GM19023 (cell line): ENCODE measurements around the gene SYNJ1.
A peak's percentile ranks its signal among the peaks of the same experiment; 100 is the strongest.
"Not testable (repeated sequence)": the region's sequence is repeated elsewhere in the genome, so short reads cannot be mapped to it uniquely, and the experiment has no call there.

Source experiments
- ATAC-seq: cut with Tn5 transposase; IDR thresholded peaks from one replicate; pipeline ENCODE4 v1.9.1; 2021; ENCODE audit warnings: mild to moderate bottlenecking, moderate library complexity; ENCODE audit not compliant: unreplicated experiment

The SYNJ1 gene

DNA sequence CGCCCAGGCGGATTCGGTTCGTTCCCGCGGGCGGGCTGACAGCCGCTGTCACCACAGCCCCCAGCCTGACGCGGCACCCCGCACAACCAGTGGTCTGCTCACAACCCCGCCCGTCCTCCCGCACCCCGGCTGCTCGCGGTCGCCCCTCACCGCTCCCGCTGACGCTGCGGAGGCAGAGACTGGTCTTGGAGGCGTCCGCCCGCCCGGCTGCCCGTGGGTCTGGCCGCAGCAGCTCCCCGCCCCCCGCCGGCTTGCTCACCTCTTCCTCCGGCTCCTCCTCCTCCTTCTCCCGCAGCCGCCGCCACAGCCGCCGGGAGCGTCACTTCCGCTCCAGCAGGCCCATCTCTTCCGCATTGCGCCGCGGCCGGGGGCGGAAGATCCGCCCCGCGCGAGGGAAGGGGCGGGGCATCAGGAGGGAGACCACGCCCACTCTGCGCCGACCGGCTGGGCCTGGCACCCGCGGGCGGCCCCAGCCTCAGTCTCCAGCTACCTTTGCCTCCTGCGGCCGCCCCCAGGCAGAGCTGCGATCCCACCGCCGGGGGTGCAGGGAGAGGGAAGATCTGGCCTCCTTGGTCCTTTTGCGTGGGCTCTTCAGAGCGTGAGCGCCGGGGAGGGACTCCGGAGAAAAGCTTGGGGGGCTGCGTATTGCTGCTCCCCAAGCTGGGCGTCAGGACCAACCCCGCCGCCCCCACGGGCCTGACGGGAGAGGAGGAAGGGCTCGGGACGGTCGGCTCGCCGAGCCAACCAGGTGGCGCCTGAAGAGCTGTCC lies at the start of gene SYNJ1:
SYNJ1 (minus strand) TSS at position 327 of the 769 bp plus-strand sequence. CDS start 1,118 bp downstream, outside the sequence.
- peak; percentile 91 for ATAC-seq

GRCh38 chr21:32777269-32777668 lies 49.5 kb upstream of the SYNJ1 start:
- no peak for ATAC-seq

GRCh38 chr21:32776743-32777142 lies 48.9 kb upstream of the SYNJ1 start:
- ATAC-seq, result no peak

- ATAC-seq, result not testable (repeated sequence)
Observed at GRCh38 chr21:32773048-32773344, 45.2 kb upstream of the SYNJ1 start.

GRCh38 chr21:32772281-32773047 lies 44.7 kb upstream of the SYNJ1 start:
- ATAC-seq, result no peak

DNA sequence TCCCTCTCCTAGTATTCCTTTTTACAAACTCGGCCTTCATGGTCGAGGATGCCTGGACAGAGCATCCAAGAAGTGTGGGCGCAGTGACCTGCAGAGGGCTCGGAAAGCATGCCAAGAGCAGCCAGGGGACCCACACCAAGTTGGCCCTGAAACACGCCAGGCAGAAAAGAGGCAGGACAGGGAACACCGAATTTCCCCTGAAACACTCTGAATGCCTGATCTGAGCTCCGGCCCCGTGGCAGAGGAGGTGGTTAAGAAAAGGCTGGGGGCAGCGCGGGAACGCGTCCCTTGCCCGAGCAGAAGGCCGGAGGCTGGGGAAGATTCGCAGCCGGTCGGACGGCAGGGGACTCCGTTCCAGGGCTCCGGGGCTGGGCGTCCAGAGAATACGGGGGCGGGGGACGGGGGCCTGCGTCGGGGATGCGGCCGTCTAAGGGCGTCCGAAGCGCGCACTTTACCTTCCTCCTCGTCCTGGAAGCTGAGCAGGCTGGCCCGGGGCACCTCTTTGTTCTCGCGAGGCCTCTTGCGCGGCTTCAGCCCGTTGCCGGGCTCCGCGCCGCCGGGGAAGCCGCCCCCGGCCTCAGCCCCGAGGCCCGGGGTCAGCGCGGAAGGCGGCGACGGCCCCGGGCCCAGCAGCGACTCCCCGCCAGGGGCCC lies 43.2 kb upstream of the SYNJ1 start:
- ATAC-seq, result peak; percentile 49

GRCh38 chr21:32768530-32768929 lies 40.7 kb upstream of the SYNJ1 start:
- no peak for ATAC-seq

DNA sequence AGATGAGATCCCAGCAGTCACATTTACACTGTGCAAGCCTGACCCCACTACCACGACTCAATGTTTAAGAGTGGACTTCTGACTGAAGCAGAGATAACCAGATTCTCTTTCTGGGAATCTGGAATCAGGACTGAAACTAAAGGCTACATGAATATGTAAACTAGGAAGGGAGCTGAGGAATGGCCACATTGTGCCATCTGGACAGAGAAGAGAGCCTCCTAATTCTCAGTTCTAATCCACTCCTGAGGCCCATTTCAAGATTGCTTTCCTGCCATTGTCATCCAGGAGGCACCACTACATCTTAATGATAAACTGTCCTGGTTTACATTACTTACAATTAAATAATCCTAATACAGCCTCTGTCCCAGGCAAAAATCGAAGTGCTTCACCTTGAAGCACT lies 37.2 kb upstream of the SYNJ1 start:
- ATAC-seq, result no peak

DNA sequence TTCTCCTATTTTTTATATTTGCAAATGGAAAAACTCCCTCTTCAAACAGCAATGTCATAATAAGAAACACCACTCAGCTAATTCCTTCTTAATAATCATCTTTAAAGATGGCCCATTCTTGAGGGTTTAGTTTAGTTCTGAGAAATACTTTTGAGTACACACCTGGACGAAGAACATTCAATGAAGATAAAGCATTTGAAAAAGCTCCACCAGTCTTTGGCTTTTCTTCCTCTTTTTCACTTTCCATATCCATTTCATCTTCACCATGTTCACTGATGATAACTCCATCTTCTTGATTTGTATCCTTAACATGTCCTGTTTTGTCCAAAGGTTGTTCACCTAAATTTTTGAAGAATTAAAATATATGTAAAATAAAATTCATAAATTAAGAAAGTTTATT lies 36.4 kb upstream of the SYNJ1 start:
- ATAC-seq, result no peak

DNA sequence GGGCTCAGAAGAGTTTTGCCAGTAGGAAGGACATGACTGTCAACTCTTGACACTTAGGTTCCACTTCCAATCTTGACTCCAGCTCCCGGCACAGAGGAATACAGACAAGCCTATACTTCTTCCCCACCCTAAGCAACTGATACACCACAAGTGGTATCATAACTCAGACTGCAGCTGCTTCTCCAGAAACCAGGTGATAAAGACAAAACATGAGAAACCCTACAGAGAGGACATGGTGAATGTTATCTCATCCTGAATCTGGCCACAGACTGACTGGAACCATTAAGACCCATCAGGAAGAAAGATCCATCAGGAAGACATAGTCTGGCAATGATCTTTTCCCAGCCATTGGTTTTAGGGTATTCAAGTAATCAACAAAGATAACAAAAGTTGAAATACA lies 30.0 kb upstream of the SYNJ1 start:
- ATAC-seq, result no peak

- ATAC-seq, result no peak
Observed at GRCh38 chr21:32756096-32756495, 28.3 kb upstream of the SYNJ1 start.

GRCh38 chr21:32753818-32754585 lies 26.2 kb upstream of the SYNJ1 start:
- ATAC-seq, result no peak

DNA sequence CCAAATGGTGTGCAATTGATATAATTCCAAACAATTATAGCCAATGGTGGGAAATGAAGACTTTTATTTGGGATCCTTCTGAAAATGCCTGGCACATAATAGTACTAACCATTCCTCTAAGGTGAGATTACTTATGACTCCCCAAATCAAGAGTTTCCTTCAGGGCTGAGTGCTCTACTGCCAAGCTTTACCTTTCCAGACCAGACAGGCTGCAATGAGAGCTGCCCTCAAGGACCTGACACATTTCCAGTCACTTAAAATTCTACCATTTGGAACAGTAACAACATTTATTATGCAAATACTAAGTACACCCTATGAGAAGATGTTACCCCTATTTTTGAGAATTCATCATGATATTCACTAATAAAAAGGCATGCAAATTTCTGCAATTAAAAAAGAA lies 22.6 kb upstream of the SYNJ1 start:
- no peak for ATAC-seq

- no peak for ATAC-seq
Observed at GRCh38 chr21:32749662-32750061, 21.8 kb upstream of the SYNJ1 start.

GRCh38 chr21:32748529-32748928 lies 20.7 kb upstream of the SYNJ1 start:
- no peak for ATAC-seq

DNA sequence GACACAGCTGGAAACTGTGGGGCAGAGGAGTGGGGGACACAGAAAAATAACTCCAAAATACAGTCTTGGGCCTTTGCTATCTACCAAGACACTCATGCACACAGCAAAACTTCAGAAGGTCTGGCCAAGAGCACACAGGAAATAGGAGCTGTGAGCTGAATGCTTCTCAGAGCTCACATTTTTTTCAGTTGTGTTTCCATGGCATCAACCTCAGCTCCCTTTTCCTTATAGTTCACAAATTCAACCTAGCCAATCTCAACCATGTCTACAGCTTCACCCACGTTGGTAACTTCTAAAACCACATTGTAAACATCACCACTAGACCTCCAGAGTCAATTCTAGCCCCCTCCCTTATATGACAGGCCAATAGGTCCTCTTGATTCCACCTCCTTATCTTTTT lies 19.6 kb upstream of the SYNJ1 start:
- ATAC-seq, result no peak

DNA sequence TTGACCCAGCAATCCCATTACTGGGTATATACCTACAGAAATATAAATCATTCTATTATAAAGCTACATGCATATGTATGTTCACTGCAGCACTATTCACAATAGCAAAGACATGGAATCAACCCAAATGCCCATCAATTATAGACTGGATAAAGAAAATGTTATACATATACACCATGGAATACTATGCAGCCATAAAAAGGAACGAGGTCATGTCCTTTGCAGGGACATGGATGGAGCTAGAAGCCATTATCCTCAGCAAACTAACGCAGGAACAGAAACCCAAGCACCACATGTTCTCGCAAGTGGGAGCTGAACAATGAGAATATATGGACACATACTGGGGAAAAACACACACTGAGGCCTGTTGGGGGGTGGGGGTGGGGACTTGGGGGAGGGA lies 18.9 kb upstream of the SYNJ1 start:
- ATAC-seq, result not testable (repeated sequence)

DNA sequence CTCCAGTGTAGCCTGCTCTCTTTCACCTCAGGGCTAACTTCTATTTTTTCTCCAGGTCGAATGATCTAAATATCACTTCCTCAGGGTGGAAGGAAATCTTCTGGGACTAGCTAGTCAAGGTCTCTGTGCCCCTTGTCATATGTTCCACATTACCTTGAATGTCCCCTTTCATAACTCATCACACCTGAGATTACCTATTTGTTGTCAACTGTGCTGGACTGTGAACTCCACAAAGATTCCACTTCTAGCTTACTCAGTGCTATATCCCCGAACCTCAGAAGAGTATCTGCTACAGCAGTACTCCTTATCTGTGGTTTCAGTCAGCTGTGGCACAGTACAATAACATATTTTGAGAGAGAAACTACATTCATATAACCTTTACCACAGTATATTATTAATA lies 14.6 kb upstream of the SYNJ1 start:
- ATAC-seq, result no peak

- ATAC-seq, result no peak
Observed at GRCh38 chr21:32741336-32741735, 13.5 kb upstream of the SYNJ1 start.

- no peak for ATAC-seq
Observed at GRCh38 chr21:32739946-32740345, 12.1 kb upstream of the SYNJ1 start.

DNA sequence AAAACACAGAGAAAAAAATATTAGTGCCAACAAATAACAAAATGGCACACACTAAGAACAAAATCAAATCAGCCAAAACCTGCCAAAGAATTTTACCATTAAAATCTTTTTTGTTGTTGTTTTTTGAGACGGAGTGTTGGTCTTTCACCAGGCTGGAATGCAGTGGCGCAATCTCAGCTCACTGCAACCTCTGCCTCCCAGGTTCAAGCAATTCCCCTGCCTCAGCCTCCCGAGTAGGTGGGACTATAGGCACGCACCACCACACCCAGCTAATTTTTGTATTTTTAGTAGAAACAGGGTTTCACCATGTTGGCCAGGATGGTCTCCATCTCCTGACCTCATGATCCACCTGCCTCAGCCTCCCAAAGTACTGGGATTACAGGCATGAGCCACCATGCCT lies 8.3 kb upstream of the SYNJ1 start:
- not testable (repeated sequence) for ATAC-seq
